Measurements from ENCODE around the gene ANO3.

The ANO3 gene

GRCh38 chr11:26365284-26365683 is 33.4 kb downstream of the ANO3 start:
- DNase-seq, result no peak

- DNase-seq, result no peak
Observed at GRCh38 chr11:26377619-26378018, 45.7 kb downstream of the ANO3 start.

GRCh38 chr11:26399336-26399735 is 67.4 kb downstream of the ANO3 start:
- no peak for DNase-seq

GRCh38 chr11:26410706-26411366 is 78.9 kb downstream of the ANO3 start:
- no peak for DNase-seq

GRCh38 chr11:26412955-26413354 is 81.0 kb downstream of the ANO3 start:
- no peak for DNase-seq

- DNase-seq, result no peak
Observed at GRCh38 chr11:26418386-26418912, 86.5 kb downstream of the ANO3 start.

GRCh38 chr11:26420331-26420730 is 88.4 kb downstream of the ANO3 start:
- no peak for DNase-seq

GRCh38 chr11:26424255-26424654 is 92.3 kb downstream of the ANO3 start:
- DNase-seq, result no peak

- DNase-seq, result no peak
Observed at GRCh38 chr11:26439854-26440253, 107.9 kb downstream of the ANO3 start.

GRCh38 chr11:26442131-26442530 is 110.2 kb downstream of the ANO3 start:
- DNase-seq, result peak; percentile 92

- DNase-seq, result no peak
Observed at GRCh38 chr11:26443617-26444016, 111.7 kb downstream of the ANO3 start.

- DNase-seq, result no peak
Observed at GRCh38 chr11:26457636-26458035, 125.7 kb downstream of the ANO3 start.

GRCh38 chr11:26465274-26465673 is 133.3 kb downstream of the ANO3 start:
- DNase-seq, result no peak

GRCh38 chr11:26467506-26467905 is 135.6 kb downstream of the ANO3 start:
- DNase-seq, result no peak

- DNase-seq, result no peak
Observed at GRCh38 chr11:26470992-26471391, 139.1 kb downstream of the ANO3 start.

- DNase-seq, result no peak
Observed at GRCh38 chr11:26473216-26474194, 141.6 kb downstream of the ANO3 start.

- DNase-seq, result no peak
Observed at GRCh38 chr11:26474401-26474800, 142.5 kb downstream of the ANO3 start.

GRCh38 chr11:26477396-26477795 is 145.5 kb downstream of the ANO3 start:
- no peak for DNase-seq

GRCh38 chr11:26478710-26479109 is 146.8 kb downstream of the ANO3 start:
- DNase-seq, result no peak

- no peak for DNase-seq
Observed at GRCh38 chr11:26480041-26480440, 148.1 kb downstream of the ANO3 start.

GRCh38 chr11:26483108-26483507 is 151.2 kb downstream of the ANO3 start:
- peak; percentile 70 for DNase-seq

- no peak for DNase-seq
Observed at GRCh38 chr11:26490546-26490945, 158.6 kb downstream of the ANO3 start.

- no peak for DNase-seq
Observed at GRCh38 chr11:26493616-26494015, 161.7 kb downstream of the ANO3 start.

GRCh38 chr11:26507229-26507628 is 175.3 kb downstream of the ANO3 start:
- DNase-seq, result no peak
